ENCODE data around the gene MYL12B. TPM values are rescaled to one million over a fixed set of nuclear protein-coding genes. Genes with fewer than 3 reads are reported as not detected.

MYL12B gene
- total and polyA plus RNA-seq, 2 donors (not counting 3 experiments of a cell fraction or from before 2014, with no cell fraction given) = 634 to 724 TPM

DNA sequence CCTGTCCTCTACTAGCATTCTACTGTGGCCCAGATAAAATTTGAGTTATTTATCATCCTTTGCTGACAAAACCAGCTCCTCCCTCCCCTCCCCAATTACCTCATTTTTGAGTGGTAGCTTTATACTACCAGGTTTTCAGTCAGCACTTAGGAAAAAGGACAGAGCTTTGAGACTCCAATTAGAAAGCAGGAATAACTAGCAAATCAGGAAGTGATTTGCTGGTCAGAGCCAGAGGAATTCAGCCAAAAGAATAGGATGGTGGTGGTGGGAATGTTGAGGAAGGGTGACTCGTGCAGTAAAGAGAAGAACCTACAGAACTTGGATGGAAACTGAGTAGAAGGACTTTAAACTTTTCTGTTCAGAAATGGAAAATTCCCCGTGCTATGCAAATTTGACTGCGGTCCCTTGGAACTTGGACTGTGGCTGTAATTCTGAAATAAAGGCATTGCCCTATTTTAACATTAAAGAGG lies 3.7 kb downstream of the MYL12B start:
- dilution Hi-C loops (cut with MboI; ENCODE audit: extremely low pct_ligation_motif_present, low sequenced_read_pairs) (loop anchor here (25.0 kb wide), 1 partner anchor 197 kb away; the partner anchor contains the start of gene TGIF1), intact Hi-C loops (cut with micrococcal nuclease) (no loop called here)
- H3K36me3 ChIP-seq (ENCODE audit: control insufficient read depth in 2 of 2, extremely low read depth in 1 of 2, insufficient read depth in 2 of 2, low read length in 2 of 2) = peaks cover 0 to 2% of the 10 kb centered on the region in 2 experiments
- peak overlapping the region; percentile 8 for H3K9ac ChIP-seq (replicated peaks; ENCODE audit: extremely low read depth, insufficient read depth, low read length)
- peak overlapping the region; percentile 46 for H3K27ac ChIP-seq (ENCODE audit: insufficient read depth, low read depth, low read length)
- peaks cover 48% of the 10 kb centered on the region for H4K20me1 ChIP-seq (replicated peaks; ENCODE audit: control insufficient read depth, extremely low read depth, insufficient read depth, low read length)
- H3K27me3 ChIP-seq (ENCODE audit: control insufficient read depth in 2 of 2, insufficient read depth in 2 of 2, low read length in 2 of 2) = no peaks in the 10 kb centered on the region
- H3K4me2 ChIP-seq (ENCODE audit: insufficient read depth, low read length) = peak overlapping the region; percentile 97
- H3K4me3 ChIP-seq (replicated peaks in 1 of 3; ENCODE audit: insufficient read depth in 1 of 3, low read depth in 1 of 3, low read length in 3 of 3) = peak overlapping the region in 1 of 3 experiments; percentile 100
- POLR2A ChIA-PET = interaction anchor here (0.6 kb wide), 1 partner anchor 407 kb away, joined by 6 read pairs; no protein-coding TSS in a partner anchor
- TF ChIP-seq MYC (IDR thresholded peaks at IDR 0.05; ENCODE audit: low read depth, low read length) (no peak), POLR2A (IDR thresholded peaks at IDR 0.05; ENCODE audit: low read depth, low read length) (no peak), FOS (IDR thresholded peaks at IDR 0.05; ENCODE audit: borderline replicate concordance, insufficient read depth, low read length) (no peak)
- H3K79me2 ChIP-seq (ENCODE audit: control insufficient read depth, insufficient read depth, low read length) = peaks cover 86% of the 10 kb centered on the region
- BruUV-seq (replicated peaks) = no TSS peak
- H3K4me1 ChIP-seq (ENCODE audit: control insufficient read depth, extremely low read depth, insufficient read depth, low read length) = peaks cover 63% of the 10 kb centered on the region
- H2AFZ ChIP-seq (ENCODE audit: low read depth, low read length) = no peak overlapping the region
- peaks cover 3% of the 10 kb centered on the region for H3K9me1 ChIP-seq (replicated peaks; ENCODE audit: control insufficient read depth, extremely low read depth, insufficient read depth, low read length)
- FAIRE-seq (no peak), DNase-seq (ENCODE audit: low read depth, low spot score) (peak; percentile 64)
- CTCF ChIA-PET = interaction anchor here (1.1 to 1.4 kb wide), 4 partner anchors 12 to 401 kb away, joined by 3 to 6 read pairs (median 4); no protein-coding TSS in a partner anchor
- no peaks in the 10 kb centered on the region for H3K9me3 ChIP-seq (replicated peaks; ENCODE audit: control insufficient read depth, insufficient read depth, low read length)

DNA sequence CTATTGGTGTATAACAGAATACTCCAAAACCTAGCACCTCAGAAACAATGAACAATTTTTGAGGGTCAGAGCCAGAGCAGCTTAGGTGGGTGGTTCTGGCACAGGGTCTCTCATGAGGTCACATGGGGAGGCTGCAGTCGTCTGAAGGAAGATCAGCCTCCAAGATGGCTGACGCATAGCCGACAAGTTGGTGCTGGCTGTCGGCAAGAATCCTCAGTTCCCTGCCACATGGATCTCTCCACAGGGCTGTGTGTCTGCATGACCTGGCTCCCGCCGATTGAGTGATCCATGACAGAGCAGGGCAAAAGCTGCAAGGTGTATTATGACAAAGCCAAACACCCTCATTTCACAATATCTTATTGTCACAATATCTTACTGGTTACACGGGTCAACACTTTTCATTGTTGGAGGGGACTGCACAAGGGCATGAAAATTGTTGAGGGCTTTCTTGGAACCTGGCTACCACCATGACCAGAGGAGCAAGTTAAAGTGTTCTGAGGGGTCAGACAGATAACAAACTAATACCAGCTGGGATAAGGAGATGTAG lies 4.2 kb downstream of the MYL12B start:
- no peaks in the 10 kb centered on the region for H3K9me3 ChIP-seq (replicated peaks; ENCODE audit: control insufficient read depth, insufficient read depth, low read length)
- DNase-seq (ENCODE audit: low read depth, low spot score) (no peak), FAIRE-seq (no peak)
- dilution Hi-C loops (cut with MboI; ENCODE audit: extremely low pct_ligation_motif_present, low sequenced_read_pairs) (loop anchor here (25.0 kb wide), 1 partner anchor 196 kb away; the partner anchor contains the start of gene TGIF1), intact Hi-C loops (cut with micrococcal nuclease) (no loop called here)
- ChIA-PET CTCF (interaction anchor here (0.5 to 1.4 kb wide), 4 partner anchors 57 to 400 kb away, joined by 3 to 6 read pairs (median 4); no protein-coding TSS in a partner anchor), POLR2A (interaction anchor here (0.6 kb wide), 1 partner anchor 406 kb away, joined by 6 read pairs; no protein-coding TSS in a partner anchor)
- peaks cover 3% of the 10 kb centered on the region for H3K9me1 ChIP-seq (replicated peaks; ENCODE audit: control insufficient read depth, extremely low read depth, insufficient read depth, low read length)
- H3K27ac ChIP-seq (ENCODE audit: insufficient read depth, low read depth, low read length) = no peak overlapping the region
- H3K4me1 ChIP-seq (ENCODE audit: control insufficient read depth, extremely low read depth, insufficient read depth, low read length) = peaks cover 58% of the 10 kb centered on the region
- no peak overlapping the region for H2AFZ ChIP-seq (ENCODE audit: low read depth, low read length)
- BruUV-seq (replicated peaks) = no TSS peak
- no peaks in the 10 kb centered on the region for H3K27me3 ChIP-seq (ENCODE audit: control insufficient read depth in 2 of 2, insufficient read depth in 2 of 2, low read length in 2 of 2)
- peaks cover 91% of the 10 kb centered on the region for H3K79me2 ChIP-seq (ENCODE audit: control insufficient read depth, insufficient read depth, low read length)
- H3K4me2 ChIP-seq (ENCODE audit: insufficient read depth, low read length) = peak overlapping the region; percentile 97
- peaks cover 48% of the 10 kb centered on the region for H4K20me1 ChIP-seq (replicated peaks; ENCODE audit: control insufficient read depth, extremely low read depth, insufficient read depth, low read length)
- H3K36me3 ChIP-seq (ENCODE audit: control insufficient read depth in 2 of 2, extremely low read depth in 1 of 2, insufficient read depth in 2 of 2, low read length in 2 of 2) = peaks cover 0 to 2% of the 10 kb centered on the region in 2 experiments
- TF ChIP-seq, protein P1, sequence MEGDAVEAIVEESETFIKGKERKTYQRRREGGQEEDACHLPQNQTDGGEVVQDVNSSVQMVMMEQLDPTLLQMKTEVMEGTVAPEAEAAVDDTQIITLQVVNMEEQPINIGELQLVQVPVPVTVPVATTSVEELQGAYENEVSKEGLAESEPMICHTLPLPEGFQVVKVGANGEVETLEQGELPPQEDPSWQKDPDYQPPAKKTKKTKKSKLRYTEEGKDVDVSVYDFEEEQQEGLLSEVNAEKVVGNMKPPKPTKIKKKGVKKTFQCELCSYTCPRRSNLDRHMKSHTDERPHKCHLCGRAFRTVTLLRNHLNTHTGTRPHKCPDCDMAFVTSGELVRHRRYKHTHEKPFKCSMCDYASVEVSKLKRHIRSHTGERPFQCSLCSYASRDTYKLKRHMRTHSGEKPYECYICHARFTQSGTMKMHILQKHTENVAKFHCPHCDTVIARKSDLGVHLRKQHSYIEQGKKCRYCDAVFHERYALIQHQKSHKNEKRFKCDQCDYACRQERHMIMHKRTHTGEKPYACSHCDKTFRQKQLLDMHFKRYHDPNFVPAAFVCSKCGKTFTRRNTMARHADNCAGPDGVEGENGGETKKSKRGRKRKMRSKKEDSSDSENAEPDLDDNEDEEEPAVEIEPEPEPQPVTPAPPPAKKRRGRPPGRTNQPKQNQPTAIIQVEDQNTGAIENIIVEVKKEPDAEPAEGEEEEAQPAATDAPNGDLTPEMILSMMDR (IDR thresholded peaks at IDR 0.05; ENCODE audit: extremely low read depth in 1 of 2, insufficient read depth in 1 of 2, low read depth in 1 of 2, low read length in 2 of 2) = no peak
- no peak for TF ChIP-seq POLR2A (IDR thresholded peaks at IDR 0.05; ENCODE audit: low read depth, low read length)
- no peak for TF ChIP-seq GATA2 (IDR thresholded peaks at IDR 0.05; ENCODE audit: insufficient read depth, insufficient read length, low read depth, low read length)
- no peak for TF ChIP-seq JUN (IDR thresholded peaks at IDR 0.05; ENCODE audit: borderline replicate concordance, insufficient read depth, insufficient read length, low read depth)
- TF ChIP-seq, protein P2, sequence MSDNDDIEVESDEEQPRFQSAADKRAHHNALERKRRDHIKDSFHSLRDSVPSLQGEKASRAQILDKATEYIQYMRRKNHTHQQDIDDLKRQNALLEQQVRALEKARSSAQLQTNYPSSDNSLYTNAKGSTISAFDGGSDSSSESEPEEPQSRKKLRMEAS (IDR thresholded peaks at IDR 0.05; ENCODE audit: insufficient read depth, insufficient read length) = no peak
- TF ChIP-seq POLR2AphosphoS5 (IDR thresholded peaks at IDR 0.05; ENCODE audit: insufficient read depth, low read depth, low read length) = no peak
- no peak for TF ChIP-seq MYC (IDR thresholded peaks at IDR 0.05; ENCODE audit: low read depth, low read length)
- no peak for TF ChIP-seq FOS (IDR thresholded peaks at IDR 0.05; ENCODE audit: borderline replicate concordance, insufficient read depth, low read length)
- TF ChIP-seq EZH2 (IDR thresholded peaks at IDR 0.05; ENCODE audit: borderline replicate concordance, low read depth, low read length, severe bottlenecking) = no peak
- no peak overlapping the region for H3K9ac ChIP-seq (replicated peaks; ENCODE audit: extremely low read depth, insufficient read depth, low read length)
- no peak overlapping the region for H3K4me3 ChIP-seq (replicated peaks in 1 of 3; ENCODE audit: insufficient read depth in 1 of 3, low read depth in 1 of 3, low read length in 3 of 3)

All from endothelial cell of umbilical vein (primary cell).